NCI-H82 (cell line): ENCODE measurements around the gene ELK4.
A peak's percentile ranks its signal among the peaks of the same experiment; 100 is the strongest.

Source experiments
- DNase-seq: peaks from one replicate; lab custom pipeline; 2025; lab: John Stamatoyannopoulos, UW

ELK4 gene, protein sequence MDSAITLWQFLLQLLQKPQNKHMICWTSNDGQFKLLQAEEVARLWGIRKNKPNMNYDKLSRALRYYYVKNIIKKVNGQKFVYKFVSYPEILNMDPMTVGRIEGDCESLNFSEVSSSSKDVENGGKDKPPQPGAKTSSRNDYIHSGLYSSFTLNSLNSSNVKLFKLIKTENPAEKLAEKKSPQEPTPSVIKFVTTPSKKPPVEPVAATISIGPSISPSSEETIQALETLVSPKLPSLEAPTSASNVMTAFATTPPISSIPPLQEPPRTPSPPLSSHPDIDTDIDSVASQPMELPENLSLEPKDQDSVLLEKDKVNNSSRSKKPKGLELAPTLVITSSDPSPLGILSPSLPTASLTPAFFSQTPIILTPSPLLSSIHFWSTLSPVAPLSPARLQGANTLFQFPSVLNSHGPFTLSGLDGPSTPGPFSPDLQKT

DNA sequence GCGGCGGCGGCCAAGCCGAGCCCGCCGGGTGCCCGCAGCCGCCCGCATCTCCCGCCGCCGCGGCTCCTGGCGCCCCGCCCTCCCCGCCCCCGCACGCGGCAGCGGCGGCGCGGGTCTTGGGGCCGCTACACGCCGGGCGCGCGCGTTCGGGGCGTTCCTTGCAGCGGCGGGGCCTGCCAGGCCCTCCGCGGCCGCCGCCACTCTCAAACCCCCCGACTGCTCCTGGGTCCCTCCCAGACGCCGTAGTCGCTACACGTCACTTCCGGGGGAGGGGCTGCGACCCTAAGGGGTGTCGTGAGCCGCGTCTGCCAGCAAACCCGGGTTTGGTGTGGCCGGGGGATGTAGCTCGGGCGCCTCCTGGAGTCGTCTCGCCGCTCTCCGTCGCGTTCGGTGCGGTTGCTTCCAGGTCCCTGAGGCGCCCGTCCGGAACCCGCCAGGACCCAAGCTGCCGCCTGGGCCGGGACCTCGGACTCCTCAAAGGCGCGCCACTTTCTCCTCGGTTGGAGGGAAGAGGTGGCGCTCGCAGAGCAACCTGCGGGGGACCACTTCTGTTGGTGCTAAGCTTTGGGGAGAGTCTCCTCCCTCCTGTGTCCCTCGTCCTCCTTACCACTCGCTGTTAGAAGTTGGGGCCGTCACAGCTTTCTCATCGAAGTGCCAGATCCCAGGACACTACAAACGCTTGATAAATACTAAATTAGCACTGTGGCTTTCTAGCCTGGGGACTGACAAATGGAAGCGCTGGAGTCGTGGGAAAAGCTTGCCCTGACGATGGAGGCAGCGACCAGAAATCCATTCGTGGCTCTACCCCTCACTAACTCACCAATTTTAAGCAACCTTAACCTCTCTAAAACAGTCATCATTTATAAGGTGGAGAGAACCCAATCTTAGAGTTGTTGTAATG, at the start of gene ELK4:
Gene ELK4 (minus strand): TSS at position 244 of the 901 bp plus-strand sequence. CDS start 8,129 bp downstream, outside the sequence.
- peak; percentile 100 for DNase-seq

DNA sequence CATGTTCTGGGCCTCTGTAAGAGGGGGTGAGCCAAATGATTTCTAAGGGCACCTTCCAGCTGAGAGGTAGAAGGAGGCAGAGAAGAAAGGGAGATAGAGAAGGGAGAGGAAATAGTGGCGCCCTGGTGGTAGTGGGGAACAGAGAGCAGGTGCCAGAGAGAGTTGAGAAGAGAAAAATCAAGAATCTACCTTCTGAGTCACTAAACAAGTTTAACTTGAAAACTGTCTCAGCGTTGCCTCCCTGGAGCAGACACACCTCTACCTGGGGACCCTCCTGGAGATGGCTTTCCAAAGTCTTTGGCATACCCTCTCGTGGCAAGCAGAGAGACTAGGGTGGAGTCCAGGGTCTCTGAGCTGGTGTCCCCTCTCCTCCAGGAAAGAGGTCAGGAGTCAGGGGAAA, 49.6 kb upstream of the ELK4 start:
- DNase-seq, result no peak

DNA sequence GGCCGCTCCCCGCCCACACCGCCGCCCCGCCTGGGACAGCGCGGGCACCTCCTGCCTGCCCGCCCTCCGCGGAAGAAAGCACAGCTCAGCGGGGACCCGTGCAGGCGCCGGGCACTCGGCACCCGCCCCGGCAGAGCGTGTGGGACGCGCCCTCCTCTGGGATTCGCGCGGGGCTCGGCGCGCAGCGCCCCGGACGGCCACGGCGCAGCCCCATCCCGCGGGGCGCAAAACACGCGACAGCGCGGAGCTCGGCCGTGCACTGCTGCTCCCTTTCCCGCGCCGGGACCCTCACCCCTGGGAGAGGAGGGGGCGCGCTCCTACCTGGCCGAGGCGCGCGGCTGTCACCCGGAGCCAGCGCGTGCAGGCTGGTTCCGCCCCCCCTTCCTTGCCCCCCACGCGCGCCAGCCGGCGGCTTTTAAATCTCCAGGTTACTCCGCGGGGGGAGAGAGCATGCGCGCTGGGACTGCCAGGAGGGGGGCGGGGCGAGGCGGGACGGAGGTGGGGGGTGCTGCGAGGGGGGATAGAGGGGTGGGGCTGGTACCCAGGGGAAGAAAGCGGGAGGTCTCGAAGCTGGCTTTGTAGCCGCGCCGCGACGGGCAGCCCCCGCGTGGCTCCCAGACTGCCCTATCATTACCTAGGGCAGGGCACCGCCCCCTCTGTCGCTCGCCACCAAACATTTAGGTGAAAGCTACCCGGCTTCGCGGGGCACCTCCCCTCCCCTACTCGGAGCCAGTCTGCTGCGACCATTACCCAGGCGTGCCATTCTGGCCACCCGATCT, 48.5 kb upstream of the ELK4 start, which contains the start of gene SLC45A3:
Gene SLC45A3 (minus strand): TSS at position 437 of the 779 bp plus-strand sequence. CDS start 15,853 bp downstream, outside the sequence.
- DNase-seq, result peak; percentile 89

DNA sequence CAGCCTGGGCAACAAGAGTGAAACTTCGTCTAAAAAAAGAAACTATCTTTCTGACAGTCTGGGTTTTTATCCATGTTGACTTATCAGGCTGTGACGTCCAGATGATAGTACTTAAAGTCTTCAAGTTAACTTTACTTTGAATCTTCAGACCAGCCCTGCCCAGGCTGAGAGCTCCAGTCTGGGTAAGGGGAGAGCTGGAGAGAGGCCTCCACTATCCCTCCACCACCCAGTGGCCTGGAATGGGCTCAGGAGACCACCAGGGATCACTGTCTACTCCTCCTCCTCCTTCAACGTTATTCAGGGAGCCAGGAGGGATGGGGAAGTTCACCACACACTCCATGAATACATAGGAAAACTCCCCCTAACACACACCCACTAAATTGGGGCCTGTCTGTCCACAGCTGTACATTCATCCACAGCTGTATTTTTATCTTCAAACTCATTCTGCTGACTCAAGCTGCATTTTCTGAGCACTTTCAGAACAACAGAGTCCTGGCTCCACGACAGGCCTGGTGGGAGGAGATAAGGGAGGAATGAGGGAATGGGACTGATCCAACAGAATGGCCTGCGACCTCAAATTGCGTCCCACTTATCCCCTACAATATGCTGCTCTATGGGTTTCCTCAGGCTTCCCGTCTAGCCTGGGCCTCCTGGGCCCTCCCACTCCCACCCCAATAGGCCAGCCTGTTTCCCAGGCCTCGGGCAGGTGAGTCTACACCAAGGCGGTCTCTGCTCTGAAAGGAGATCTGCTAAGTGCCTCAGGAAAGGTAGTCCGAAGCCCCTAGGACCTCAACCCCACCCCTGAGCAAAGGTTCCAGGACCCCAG, 46.7 kb upstream of the ELK4 start:
- DNase-seq, result no peak

DNA sequence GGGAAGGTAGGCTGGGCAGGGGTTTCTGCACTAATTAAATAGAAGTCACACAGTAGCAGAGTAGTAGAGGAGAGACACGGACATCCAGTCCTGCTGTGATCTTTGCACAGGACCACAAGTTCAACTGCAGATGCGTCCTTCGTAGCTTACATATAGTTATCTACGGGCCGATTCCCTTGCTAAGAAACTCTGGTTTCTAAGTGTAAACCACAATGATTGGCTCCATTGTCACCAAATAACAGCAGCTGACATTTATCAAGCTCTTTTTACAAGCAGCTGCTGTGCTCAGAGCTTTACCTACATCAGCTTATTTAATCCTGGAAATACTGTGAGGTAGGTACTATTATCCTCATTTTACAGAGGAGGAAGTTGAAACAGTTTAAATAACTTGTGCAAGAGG, 45.4 kb upstream of the ELK4 start:
- DNase-seq, result peak; percentile 47

DNA sequence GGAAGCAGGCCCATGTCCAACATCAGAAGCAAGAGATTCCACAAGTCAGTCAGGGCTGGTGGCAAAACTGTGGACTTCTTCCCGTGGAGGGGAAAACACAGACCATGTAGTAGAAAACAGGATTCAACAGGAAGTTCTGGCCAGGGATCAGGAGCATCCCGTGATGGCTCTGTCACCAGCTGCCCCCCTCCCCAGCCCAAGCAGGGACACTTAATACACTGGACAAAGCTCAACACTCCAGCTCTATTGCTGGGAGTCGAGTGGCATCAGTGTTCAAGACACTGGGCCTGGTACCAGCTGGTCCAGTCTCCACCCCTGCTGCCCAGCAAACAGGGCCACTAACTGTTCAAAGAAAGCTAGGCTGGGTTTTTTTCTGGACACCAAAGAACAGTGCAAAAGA, 44.8 kb upstream of the ELK4 start:
- no peak for DNase-seq

DNA sequence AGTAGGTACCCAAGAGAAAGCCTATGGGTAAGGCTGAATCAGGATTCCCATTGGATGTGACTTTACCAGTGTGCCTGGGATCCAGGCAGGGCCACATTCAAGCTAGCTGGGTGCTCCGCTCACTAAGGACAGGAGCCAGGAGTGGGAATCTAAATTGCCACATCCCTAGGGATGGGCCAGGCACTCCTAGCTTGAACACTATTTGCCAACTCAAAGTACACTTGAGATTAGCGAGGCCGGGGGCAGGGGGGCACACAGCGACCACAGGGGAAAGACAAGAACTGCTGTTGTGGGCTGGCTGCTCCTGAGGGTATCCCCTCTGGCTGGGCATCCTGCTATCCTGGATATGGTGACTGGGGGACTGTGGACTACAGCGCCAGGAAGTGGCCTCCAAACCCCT, 44.2 kb upstream of the ELK4 start:
- no peak for DNase-seq

DNA sequence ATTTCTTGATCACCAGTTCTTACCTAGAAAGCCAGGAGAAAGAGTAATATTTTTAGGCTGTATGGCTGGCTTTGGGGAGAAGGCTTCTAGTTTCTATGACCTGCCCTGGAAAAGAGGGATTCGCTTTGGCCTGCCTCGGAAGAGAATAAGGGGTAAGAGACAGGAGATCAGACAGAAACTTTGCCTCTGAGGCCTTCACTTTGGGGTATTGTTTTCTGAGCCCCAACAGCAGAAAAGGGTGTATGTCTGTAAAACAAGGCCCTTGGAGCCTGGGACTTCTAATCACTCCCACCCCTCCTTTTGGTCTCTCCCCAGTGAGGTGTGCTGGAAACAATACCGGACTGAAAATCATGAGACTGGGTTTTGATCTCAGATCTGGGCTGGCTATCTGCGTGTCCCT, 43.4 kb upstream of the ELK4 start:
- no peak for DNase-seq

DNA sequence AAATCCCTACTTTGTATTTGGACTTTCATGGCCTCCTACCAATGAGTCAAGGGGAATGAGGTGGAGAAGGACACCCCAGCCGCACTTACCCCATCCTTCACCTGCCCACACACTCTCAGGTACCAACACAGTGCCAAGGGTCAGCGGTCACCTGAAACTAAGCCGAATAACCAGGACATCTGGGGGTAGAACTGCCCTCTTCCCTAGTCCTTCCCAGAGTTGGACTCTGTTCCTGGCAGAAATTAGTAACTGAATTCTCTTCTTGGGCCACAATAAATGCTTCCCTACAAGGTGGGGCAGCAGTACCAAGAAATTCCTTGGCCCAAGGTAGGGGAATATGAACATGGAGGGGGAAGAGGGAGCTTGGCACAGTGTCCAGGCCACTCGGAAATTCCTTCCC, 41.2 kb upstream of the ELK4 start:
- DNase-seq, result no peak

DNA sequence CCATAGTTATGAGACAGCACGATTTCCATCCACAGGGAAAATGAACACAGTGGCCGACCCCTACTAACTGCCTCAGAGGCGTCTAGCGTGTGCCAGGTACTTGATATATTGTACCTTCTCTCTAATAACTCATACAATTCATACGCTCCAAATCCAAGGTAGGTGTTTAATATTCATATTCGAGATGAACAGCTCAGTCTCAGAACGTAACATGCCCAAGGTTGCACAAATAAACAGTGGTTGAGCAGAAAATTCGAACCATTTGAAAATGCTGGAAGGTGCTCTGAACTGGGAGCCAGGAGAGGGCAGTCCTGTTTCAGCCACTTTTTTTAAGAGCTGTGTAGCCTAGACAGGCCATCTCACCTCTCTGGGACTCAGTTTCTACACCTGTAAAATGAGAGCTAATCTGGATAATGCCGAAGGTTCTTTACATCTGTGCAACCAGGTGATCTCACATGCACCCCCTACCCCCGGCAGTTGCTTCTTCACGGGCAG, 40.6 kb upstream of the ELK4 start:
- DNase-seq, result no peak

DNA sequence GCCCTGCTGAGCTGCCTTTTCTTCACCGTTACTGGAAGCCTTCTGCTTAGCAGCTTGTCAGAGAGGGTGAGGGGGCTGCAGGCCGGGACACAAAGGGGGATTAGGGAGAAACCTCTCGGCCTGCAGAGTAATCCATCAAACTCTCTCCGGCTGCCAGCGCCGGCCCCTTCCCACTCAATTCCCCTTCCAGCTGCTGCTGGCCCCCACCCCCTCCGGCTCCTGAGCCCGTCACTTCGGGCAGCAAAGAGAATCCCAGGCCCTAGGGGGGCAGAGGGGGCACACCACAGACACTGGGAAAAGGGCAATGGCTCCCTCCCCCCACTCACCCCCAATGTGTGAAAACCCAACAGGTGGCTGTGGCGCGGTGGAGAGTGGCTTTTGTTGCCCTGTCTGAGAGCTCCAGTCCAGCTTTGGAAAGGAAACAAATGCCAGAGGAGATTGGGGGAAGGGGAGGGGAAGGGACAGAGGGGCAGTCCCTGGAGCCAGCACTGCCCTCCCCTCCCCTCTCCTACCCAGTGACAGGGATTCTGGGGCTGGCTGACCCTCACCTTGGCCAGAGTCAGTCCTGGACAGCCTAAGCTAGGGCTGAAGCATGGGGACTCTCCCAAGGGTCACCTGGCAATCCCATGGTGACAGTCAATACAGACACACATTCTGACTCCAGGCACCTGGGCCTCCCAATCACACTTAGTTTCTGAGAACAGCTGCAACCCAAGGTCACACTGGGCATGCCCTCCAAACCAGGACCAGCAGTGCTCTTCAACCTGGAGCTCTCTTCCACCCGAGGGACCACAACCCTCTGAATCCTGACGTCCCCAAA, 39.0 kb upstream of the ELK4 start:
- peak; percentile 99 for DNase-seq

DNA sequence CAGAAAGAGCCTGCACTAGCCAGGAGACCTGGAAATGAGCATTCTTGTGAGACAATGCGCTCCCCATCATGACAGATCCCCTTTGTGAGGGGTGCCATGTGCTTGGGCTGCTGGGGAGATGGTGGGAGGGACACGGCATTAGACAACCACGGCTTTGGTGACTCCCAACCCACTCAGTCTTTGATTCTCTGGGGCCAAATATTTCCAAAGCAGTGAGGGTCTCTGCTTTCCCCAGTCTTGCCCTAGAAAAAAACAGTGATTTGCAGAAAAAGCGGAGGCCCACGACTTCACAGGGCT, 38.3 kb upstream of the ELK4 start:
- DNase-seq, result peak; percentile 67

DNA sequence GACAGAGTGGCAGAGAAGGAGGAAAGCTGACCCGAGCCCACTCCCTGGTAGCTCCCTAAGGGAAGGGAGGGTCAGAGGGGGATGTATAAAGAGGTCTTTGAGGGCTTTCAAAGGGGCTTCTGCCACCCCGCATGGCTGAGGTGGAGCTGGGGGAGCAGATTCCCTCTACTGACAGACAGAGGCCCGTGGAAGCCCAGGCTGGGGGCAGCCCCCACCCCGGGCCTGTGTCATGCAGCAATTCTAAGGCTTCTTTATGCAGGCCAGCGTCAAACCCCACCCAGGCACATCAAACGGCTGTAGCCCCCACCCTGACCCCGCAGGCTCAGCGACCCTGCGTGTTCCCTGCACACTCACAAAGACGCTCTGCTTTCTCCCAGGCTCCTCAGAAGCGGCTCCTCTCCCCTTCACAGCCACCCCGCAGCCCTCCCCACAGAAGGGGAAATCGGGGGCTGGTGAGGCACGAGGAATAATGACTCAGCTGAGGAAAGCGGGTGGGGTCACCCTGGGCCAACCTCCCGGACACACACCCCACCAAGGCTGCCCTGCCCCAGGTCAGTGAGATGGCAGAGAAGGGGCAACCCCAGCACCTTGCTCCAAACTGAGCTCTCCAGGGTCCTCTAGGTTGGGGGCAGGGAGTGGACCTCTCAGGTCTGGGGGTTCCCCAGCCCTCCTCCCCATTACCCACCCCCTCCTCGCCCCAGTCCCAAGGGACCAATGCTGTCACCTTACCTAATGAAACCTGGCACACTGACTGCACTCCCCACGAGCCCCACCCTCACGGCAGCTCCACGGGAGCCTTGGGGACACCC, 37.7 kb upstream of the ELK4 start:
- DNase-seq, result peak; percentile 59

DNA sequence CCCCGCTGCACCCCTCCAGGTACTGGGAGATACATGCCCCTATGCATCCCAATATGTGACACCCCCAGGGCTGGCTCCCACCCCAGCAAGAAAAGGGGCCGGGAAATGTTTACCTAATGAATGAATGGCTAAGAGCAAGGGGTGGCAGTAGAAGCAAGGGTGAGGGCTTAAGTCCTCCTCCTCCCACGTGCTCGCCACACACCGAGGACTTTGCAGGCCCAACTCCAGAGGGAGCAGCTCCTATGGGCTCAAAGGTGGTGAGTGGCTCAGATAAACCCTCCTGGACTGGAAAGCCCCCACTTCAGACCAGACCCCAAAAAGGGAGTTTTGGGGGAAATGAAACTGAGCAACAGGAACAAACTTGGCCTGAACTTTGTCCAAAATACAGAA, 37.1 kb upstream of the ELK4 start:
- DNase-seq, result peak; percentile 69

DNA sequence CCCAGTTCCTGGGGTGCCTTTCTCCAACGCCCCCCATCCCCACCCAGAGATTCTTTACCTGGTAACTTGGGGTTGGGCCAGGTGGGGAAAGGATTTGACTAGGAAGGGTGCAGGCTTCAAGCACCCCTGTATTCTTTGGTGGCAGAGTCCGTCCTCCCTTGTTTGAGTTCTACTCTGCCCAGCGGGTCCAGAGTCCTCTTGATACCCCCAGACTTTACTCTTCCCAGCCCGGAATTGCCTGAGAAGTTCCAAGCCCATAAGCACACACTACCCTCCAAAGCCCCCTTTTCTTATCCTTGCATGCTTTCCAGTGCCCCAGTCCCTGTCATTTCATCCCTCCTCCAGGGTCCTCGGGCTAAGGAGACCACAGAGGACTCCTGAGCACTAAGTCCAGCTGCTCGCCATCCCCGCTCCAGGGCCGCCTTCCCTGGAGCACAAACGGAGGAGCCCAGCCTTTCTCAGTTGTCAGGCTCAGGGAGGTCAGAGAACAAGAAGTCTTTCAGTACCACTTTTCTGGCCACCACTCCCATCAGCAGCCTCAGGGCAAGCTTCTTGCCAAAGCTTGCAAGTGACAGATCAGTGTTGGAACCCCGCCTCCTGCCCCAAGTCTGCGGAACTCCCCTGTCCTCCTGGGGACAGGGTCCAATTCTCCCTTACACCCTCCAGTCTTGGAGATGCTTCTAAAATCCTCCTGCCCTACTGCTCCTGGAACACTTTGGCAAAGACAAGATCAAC, 36.3 kb upstream of the ELK4 start:
- no peak for DNase-seq

DNA sequence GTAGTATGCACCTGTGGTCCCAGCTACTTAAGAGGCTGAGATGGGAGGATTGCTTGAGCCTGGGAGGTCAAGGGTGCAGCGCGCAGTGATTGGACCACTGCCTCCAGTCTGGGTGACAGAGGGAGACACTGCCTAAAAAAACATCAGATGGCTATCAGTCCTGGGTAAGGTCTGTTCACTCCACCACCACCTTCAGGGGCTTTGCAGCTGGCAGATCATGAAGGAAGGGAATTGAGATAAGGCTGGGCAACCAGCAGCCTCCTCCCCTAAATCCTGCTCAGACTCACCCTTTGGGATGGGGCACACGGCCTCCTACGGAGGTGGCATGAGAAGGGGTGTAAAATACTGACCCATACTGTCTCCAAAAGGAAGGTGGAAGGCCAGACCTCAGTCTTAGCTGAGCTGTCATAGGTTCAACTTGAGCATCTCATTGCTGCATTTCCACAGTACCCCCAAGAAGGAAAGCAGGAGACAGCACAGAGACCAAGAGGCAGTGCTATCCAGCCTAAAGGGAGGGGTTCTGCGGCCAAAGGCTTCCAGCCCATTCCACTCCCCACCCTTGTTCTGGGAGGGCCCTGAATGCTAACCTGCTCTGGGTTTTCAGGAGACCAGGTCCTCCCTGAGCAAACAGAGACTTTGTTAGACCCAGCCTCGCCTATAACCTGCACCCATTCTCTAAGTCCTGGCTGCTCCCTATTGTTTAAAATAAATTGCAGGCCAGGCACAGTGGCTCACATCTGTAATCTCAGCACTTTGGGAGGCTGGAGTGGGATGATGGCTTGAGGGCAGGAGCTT, 34.8 kb upstream of the ELK4 start:
- no peak for DNase-seq

DNA sequence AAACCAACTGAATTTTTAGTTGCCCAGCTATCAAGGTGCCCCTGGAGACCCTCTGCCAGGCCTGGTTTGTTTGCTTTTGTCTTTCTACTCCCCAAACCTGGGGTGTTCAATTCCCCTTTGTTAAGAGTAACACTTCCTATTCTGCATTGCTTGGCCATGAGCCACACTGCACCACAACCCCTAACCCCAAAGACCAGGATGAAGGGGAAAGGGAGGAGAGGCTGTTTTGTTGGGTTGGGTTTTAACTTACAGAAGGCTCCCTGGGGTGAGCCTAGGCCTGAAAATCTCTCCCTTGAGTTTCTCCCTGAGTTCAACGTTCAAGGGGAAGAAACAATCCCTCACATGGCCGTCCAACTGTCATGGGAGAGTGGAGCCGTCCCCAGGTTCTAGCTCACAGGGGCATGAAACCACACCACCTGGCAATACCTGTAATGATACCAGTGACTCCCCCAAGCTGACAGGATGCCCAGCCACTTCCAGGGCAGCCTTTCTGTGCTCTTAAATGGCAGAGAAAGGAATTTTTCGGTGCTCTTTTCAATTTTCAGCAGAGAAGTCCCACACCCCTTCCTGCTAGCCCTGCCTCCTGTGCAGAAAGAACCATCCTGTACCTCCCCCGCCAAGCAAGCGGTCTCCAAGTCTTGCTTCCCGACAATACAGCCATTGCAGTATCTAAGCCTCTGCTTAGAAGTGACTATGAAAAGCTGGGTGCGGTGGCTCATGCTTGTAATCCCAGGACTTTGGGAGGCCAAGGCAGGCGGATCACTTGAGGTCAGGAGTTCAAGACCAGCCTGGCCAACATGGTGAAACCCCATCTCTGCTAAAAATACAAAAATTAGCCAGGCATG, 33.6 kb upstream of the ELK4 start:
- DNase-seq, result peak; percentile 34
